CD4-positive, CD25-positive, alpha-beta regulatory T cell (primary cell): ENCODE measurements around the gene SLC16A2. TPM values are rescaled to one million over a fixed set of nuclear protein-coding genes. Genes with fewer than 3 reads are reported as not detected.

Experiments used
- ATAC-seq, 2 donors: fragments of 150-1000 bp; cut with Tn5 transposase; one replicate each; pipeline ENCODE4 v1.10.0; 2021; ENCODE audit warnings: low read depth in 2 of 2, moderate number of reproducible peaks in 2 of 2, moderate library complexity in 1 of 2
- DNase-seq, 3 donors: peaks; one replicate each; pipeline versions ENCODE4 v3.0.0 to v3.0.0-alpha.2; 2012 to 2022; ENCODE audit warnings: mixed read lengths in 1 of 3
- H3K27ac ChIP-seq: one replicate; pipeline ENCODE4 v1.7.0; 2013; ENCODE audit warnings: mild to moderate bottlenecking, low read length; ENCODE audit not compliant: insufficient read depth, poor library complexity, severe bottlenecking
- H3K27me3 ChIP-seq: one replicate; pipeline ENCODE4 v1.7.0; 2013; ENCODE audit warnings: low read length; ENCODE audit not compliant: control insufficient read depth, insufficient read depth
- H3K36me3 ChIP-seq: one replicate; pipeline ENCODE4 v1.7.0; 2013; ENCODE audit warnings: mild to moderate bottlenecking, low read length, moderate library complexity; ENCODE audit not compliant: control insufficient read depth, insufficient read depth
- H3K4me1 ChIP-seq: 2 replicates; pipeline ENCODE4 v1.7.0; 2013; ENCODE audit warnings: mild to moderate bottlenecking, low read length; ENCODE audit not compliant: insufficient read depth, control insufficient read depth, poor library complexity, severe bottlenecking
- H3K4me3 ChIP-seq: one replicate; pipeline ENCODE4 v1.7.0; 2013; ENCODE audit warnings: low read depth, mild to moderate bottlenecking, low read length, moderate library complexity
- H3K9me3 ChIP-seq, 2 experiments: 1 replicate in 1 of 2; 2 replicates in 1 of 2; pipeline ENCODE4 v1.7.0; 2013; ENCODE audit warnings: low read length in 2 of 2, mild to moderate bottlenecking in 1 of 2, moderate library complexity in 1 of 2; ENCODE audit not compliant: control insufficient read depth in 2 of 2
- H3K27ac Mint-ChIP-seq, 3 donors: one replicate each; pipeline ENCODE4 v1.8.0; 2020 to 2022; ENCODE audit warnings: mild to moderate bottlenecking in 3 of 3, mixed read lengths in 3 of 3, moderate library complexity in 2 of 3
- H3K27me3 Mint-ChIP-seq: one replicate; pipeline ENCODE4 v1.8.0; 2022; ENCODE audit warnings: mild to moderate bottlenecking, mixed read lengths
- H3K36me3 Mint-ChIP-seq: one replicate; pipeline ENCODE4 v1.8.0; 2020; ENCODE audit warnings: mixed read lengths
- H3K4me1 Mint-ChIP-seq, 4 donors: one replicate each; pipeline ENCODE4 v1.8.0; 2020 to 2022; ENCODE audit warnings: mixed read lengths in 4 of 4, mild to moderate bottlenecking in 1 of 4
- H3K4me3 Mint-ChIP-seq, 4 donors: one replicate each; pipeline ENCODE4 v1.8.0; 2020 to 2022; ENCODE audit warnings: mild to moderate bottlenecking in 4 of 4, mixed read lengths in 4 of 4, moderate library complexity in 3 of 4
- H3K9me3 Mint-ChIP-seq, 7 donors: one replicate each; pipeline ENCODE4 v1.8.0; 2020 to 2022; ENCODE audit warnings: mixed read lengths in 7 of 7, mild to moderate bottlenecking in 3 of 7, moderate library complexity in 2 of 7
- polyA plus RNA-seq, 4 donors: library from polyadenylated mRNA; unstranded; fragments of 300-500 nt; fragmentation: Illumina TruSeq; gene quantifications; one replicate each; pipeline ENCODE4 v1.2.3, GENCODE V29; 2021
- total RNA-seq: library from RNA; stranded (reverse); gene quantifications from one replicate; pipeline ENCODE4 v1.2.3, GENCODE V29; 2022

The SLC16A2 gene
- total and polyA plus RNA-seq, 5 donors from 2014 or later, result 0.15 to 0.17 TPM; not detected in 3

- peaks cover 0 to 4% (median 0%) of the 10 kb centered on the region in 4 donors for H3K4me1 Mint-ChIP-seq
- H3K9me3 ChIP-seq, result no peaks in the 10 kb centered on the region
- DNase-seq (no peak), ATAC-seq (no peak)
- H3K4me3 ChIP-seq, result no peak overlapping the region
- no peaks in the 10 kb centered on the region for H3K4me1 ChIP-seq
- no peaks in the 10 kb centered on the region for H3K9me3 Mint-ChIP-seq
- no peak overlapping the region for H3K4me3 Mint-ChIP-seq
- H3K27ac ChIP-seq, result no peak overlapping the region
- H3K27me3 Mint-ChIP-seq, result no peaks in the 10 kb centered on the region
- H3K27me3 ChIP-seq, result no peaks in the 10 kb centered on the region
- H3K36me3 ChIP-seq, result no peaks in the 10 kb centered on the region
- no peaks in the 10 kb centered on the region for H3K36me3 Mint-ChIP-seq
- H3K27ac Mint-ChIP-seq, result peak overlapping the region in 1 of 3 donors; percentile 64
These were observed 27.4 kb downstream of the SLC16A2 start for GRCh38 chrX:74448669-74449068.

DNA sequence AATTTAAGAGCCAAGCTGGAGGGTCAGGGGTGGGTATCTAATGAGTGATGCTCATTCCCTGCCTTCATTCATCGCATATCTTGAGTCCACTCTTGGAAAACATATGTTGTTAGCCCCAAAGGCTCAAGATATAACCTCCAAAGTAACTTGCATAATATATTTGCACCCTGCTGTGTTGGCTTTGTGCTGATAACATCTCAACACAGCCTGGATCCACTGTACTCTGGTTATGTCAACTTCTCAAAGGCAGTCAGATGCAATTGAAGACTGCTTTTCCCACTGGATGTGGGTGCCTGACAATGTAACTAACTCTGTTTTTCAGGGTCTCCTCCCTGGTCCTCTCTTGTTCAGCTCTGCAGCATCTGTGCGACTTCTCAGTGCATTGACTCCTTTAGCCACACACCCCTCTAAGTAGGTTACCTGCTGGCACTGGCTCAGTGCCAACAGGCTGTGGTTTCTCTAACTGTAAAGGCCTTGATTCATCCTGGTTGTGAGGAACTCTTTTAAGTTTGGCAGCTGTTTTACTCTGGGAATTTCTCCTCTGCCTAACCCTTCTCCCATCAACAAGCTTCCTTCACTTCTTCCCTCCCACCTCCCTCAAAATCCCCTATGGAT lies 28.1 kb downstream of the SLC16A2 start:
- no peak overlapping the region for H3K4me3 Mint-ChIP-seq
- Histone ChIP-seq H3K36me3 (no peaks in the 10 kb centered on the region), H3K9me3 (no peaks in the 10 kb centered on the region), H3K27ac (no peak overlapping the region), H3K27me3 (no peaks in the 10 kb centered on the region), H3K4me1 (no peaks in the 10 kb centered on the region), H3K4me3 (no peak overlapping the region)
- ATAC-seq (no peak), DNase-seq (peak in 1 of 3 donors; percentile 5)
- no peaks in the 10 kb centered on the region for H3K36me3 Mint-ChIP-seq
- no peaks in the 10 kb centered on the region for H3K27me3 Mint-ChIP-seq
- no peaks in the 10 kb centered on the region for H3K9me3 Mint-ChIP-seq
- peaks cover 0 to 4% (median 0%) of the 10 kb centered on the region in 4 donors for H3K4me1 Mint-ChIP-seq
- no peak overlapping the region for H3K27ac Mint-ChIP-seq

GRCh38 chrX:74449937-74450330 lies 28.6 kb downstream of the SLC16A2 start:
- ATAC-seq, result no peak
- H3K9me3 ChIP-seq, result no peaks in the 10 kb centered on the region
- no peak overlapping the region for H3K27ac ChIP-seq
- DNase-seq, result no peak
- H3K27me3 ChIP-seq, result no peaks in the 10 kb centered on the region
- no peak overlapping the region for H3K4me3 Mint-ChIP-seq
- no peaks in the 10 kb centered on the region for H3K27me3 Mint-ChIP-seq
- H3K9me3 Mint-ChIP-seq, result no peaks in the 10 kb centered on the region
- peaks cover 0 to 4% (median 0%) of the 10 kb centered on the region in 4 donors for H3K4me1 Mint-ChIP-seq
- H3K36me3 Mint-ChIP-seq, result no peaks in the 10 kb centered on the region
- H3K4me3 ChIP-seq, result no peak overlapping the region
- no peaks in the 10 kb centered on the region for H3K4me1 ChIP-seq
- no peak overlapping the region for H3K27ac Mint-ChIP-seq
- no peaks in the 10 kb centered on the region for H3K36me3 ChIP-seq

GRCh38 chrX:74450803-74451449 lies 29.6 kb downstream of the SLC16A2 start:
- H3K4me3 Mint-ChIP-seq, result peak overlapping the region in 1 of 4 donors; percentile 3
- no peak for DNase-seq
- no peak overlapping the region for H3K27ac ChIP-seq

DNA sequence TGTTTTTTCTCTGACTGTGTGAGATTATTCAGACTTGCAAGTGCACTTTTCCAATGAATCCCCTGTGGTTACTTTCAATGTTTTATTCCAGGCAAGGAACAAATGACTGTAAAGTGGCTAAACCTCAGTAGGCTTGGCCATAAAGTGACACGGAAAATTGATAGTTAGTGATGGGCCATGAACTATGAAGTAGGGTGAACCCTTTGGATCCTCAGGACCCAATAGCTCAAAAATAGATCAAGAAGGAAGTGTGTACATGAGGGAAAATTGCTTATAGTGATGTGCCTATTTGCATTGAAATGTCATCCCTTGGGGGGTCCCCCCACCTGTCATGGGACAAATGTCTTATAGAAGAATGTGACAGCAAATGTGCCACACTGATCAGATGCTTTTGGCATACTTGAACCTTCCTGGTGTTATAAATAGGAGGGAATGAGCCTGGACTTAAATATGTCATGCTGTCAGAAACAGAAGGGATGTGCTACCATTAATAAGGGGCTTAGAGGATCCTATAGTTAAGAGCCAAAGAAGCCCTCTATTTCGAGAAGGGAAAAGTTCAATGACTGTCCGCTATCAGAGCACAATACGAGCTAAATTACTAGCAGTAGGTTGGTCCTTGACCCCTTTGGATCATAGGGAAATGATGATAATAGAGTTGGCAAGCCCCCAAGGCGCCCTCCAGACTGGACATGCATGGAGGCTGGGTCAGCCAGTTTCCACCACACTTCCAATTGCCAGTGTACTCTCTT lies 30.3 kb downstream of the SLC16A2 start:
- Histone ChIP-seq H3K9me3 (no peaks in the 10 kb centered on the region), H3K27ac (no peak overlapping the region), H3K36me3 (no peaks in the 10 kb centered on the region), H3K4me1 (no peaks in the 10 kb centered on the region), H3K4me3 (no peak overlapping the region), H3K27me3 (no peaks in the 10 kb centered on the region)
- H3K4me1 Mint-ChIP-seq, result peaks cover 0 to 4% (median 0%) of the 10 kb centered on the region in 4 donors
- DNase-seq, result no peak
- no peaks in the 10 kb centered on the region for H3K9me3 Mint-ChIP-seq
- no peak for ATAC-seq
- peak overlapping the region in 1 of 4 donors; percentile 3 for H3K4me3 Mint-ChIP-seq
- no peaks in the 10 kb centered on the region for H3K36me3 Mint-ChIP-seq
- H3K27ac Mint-ChIP-seq, result no peak overlapping the region
- no peaks in the 10 kb centered on the region for H3K27me3 Mint-ChIP-seq

More at GRCh38 chrX:74450803-74451449, 29.6 kb downstream of the SLC16A2 start:
- no peak overlapping the region for H3K27ac Mint-ChIP-seq
- Histone ChIP-seq H3K4me1 (no peaks in the 10 kb centered on the region), H3K27me3 (no peaks in the 10 kb centered on the region), H3K4me3 (no peak overlapping the region), H3K36me3 (no peaks in the 10 kb centered on the region), H3K9me3 (no peaks in the 10 kb centered on the region)
- peaks cover 0 to 4% (median 0%) of the 10 kb centered on the region in 4 donors for H3K4me1 Mint-ChIP-seq
- H3K27me3 Mint-ChIP-seq, result no peaks in the 10 kb centered on the region
- H3K9me3 Mint-ChIP-seq, result no peaks in the 10 kb centered on the region
- no peak for ATAC-seq
- H3K36me3 Mint-ChIP-seq, result no peaks in the 10 kb centered on the region

DNA sequence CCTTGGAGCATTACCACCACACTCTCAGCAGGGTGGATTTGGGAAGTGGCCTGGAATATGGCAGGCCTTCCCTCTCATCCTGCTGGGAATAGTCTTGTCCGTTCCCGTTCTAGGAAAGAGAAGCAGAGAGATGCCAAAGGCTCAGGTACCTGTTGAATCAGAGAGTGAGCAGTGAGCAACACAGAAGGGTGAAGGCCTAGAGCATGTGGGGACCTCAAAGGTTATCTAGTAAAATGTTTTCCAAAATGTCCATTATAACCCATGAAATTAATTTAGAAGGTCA lies 30.8 kb downstream of the SLC16A2 start:
- H3K4me1 ChIP-seq, result no peaks in the 10 kb centered on the region
- no peak overlapping the region for H3K27ac ChIP-seq
- H3K9me3 Mint-ChIP-seq, result no peaks in the 10 kb centered on the region
- ATAC-seq (no peak), DNase-seq (no peak)
- no peaks in the 10 kb centered on the region for H3K36me3 ChIP-seq
- no peaks in the 10 kb centered on the region for H3K9me3 ChIP-seq
- H3K4me3 Mint-ChIP-seq, result no peak overlapping the region
- H3K36me3 Mint-ChIP-seq, result no peaks in the 10 kb centered on the region
- H3K27me3 Mint-ChIP-seq, result no peaks in the 10 kb centered on the region
- H3K27ac Mint-ChIP-seq, result no peak overlapping the region
- H3K4me1 Mint-ChIP-seq, result peaks cover 0 to 4% (median 0%) of the 10 kb centered on the region in 4 donors
- no peaks in the 10 kb centered on the region for H3K27me3 ChIP-seq
- H3K4me3 ChIP-seq, result no peak overlapping the region

DNA sequence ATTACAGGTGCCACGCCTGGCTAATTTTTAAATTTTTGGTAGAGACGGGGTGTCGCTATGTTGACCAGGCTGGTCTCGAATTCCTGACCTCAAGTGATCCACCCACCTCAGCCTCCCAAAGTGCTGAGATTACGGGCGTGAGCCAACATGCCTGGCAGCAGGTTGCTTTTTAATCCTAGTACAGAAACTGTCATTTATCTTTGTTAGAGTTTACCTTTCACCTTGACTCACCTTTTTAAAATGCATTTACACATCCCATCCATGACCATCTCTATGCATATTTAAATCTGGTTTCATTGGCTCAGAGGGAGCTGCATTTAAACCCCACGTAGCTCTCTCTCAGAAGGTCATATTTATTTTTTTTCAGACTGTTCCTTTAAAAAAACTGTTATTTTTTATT lies 31.9 kb downstream of the SLC16A2 start:
- Mint-ChIP-seq H3K36me3 (no peaks in the 10 kb centered on the region), H3K4me1 (peaks cover 0 to 4% (median 0%) of the 10 kb centered on the region in 4 donors), H3K27ac (no peak overlapping the region), H3K27me3 (no peaks in the 10 kb centered on the region), H3K4me3 (no peak overlapping the region), H3K9me3 (no peaks in the 10 kb centered on the region)
- Histone ChIP-seq H3K9me3 (no peaks in the 10 kb centered on the region), H3K36me3 (no peaks in the 10 kb centered on the region), H3K4me3 (no peak overlapping the region), H3K4me1 (no peaks in the 10 kb centered on the region), H3K27me3 (no peaks in the 10 kb centered on the region), H3K27ac (no peak overlapping the region)
- ATAC-seq (no peak), DNase-seq (no peak)
